ENCODE results near the gene APBB2.
"Not testable (repeated sequence)": the region's sequence is repeated elsewhere in the genome, so short reads cannot be mapped to it uniquely, and the experiment has no call there.

APBB2 gene

DNA sequence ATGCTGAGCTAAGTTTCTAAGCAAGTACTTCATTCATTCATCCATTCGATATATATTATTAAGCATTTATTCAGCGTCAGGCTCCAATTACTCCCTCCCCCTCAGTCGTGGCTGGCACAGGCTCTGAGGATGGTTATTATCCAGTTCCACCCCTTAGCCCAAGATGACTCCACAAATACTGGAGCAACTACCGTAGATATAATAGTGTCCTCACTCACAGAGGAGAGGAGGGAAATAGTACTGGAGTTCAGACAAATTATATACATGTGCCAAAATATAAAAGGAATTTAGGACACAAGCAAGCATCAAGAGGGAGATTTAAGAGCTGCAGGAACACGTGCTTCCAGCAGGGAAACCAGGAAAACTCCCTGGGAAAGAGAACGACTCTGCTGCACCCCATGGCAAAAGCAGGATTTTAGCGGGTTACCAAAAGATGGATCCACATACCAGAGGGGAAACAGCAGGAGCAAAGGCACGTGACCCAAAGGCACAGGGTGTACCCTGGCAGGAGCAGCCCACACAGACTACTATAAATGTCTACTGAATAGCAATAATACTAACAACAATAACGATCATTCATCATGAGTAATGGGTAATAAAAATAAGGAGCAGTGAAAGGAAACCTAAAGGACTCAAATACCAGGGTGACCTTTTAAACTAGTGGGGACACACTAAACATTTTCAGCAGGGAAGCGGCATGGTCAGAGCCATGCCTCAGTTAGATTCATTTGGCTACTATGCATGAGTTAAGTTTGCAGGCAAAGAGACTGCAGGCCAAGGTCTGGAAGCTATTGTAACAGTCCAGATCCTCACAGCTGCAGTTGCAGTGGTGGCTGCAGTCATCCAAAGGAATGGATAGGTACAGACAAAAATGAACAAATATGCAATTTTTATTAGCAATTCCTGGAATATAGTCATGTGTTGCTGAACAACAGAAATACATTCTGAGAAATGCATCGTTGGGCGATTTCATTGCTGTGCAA lies 153.7 kb downstream of the APBB2 start:
- DNase-seq (ENCODE audit: low read depth), result no peak

GRCh38 chr4:41059411-41059810 lies 154.9 kb downstream of the APBB2 start:
- not testable (repeated sequence) for DNase-seq (ENCODE audit: low read depth)

DNA sequence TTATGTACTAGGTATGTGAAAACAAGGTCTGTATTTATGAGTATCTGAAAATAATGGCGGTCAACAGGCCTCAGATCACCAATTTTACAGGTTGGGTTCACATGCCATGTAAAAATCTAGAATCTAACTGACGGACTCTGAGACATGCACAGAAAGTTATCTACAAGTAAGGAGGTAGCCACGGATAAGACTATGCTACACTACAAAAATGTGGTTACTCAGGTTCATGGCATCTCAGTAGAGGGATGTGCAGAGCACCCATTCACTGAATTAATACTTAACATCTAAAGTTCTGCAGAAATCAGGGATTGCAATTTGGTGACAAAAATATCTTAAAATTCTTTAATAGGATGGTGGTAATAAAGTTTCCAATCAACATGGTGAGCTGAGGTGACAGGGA lies 155.9 kb downstream of the APBB2 start:
- DNase-seq (ENCODE audit: low read depth), result no peak

DNA sequence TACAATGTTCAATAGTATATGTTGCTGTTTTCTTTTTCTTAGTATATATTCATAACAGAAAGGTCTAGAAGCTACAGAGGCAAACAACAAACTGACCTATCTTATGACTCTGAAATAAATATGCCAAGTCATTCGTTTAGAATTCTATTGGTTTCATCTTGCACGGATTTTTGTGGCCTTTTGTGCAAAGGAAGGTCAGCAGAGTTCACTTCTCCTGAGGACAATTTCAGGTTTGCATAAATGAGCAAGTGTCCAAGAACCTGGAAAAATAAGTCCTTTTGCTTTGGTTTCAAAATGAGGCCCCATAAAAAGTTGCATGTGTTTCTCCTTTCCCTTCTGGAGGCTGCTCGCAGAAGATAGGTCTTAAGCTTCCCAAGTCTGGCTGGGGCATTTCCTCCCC lies 156.9 kb downstream of the APBB2 start:
- DNase-seq (ENCODE audit: low read depth), result no peak

GRCh38 chr4:41052287-41052686 lies 162.1 kb downstream of the APBB2 start:
- no peak for DNase-seq (ENCODE audit: low read depth)

DNA sequence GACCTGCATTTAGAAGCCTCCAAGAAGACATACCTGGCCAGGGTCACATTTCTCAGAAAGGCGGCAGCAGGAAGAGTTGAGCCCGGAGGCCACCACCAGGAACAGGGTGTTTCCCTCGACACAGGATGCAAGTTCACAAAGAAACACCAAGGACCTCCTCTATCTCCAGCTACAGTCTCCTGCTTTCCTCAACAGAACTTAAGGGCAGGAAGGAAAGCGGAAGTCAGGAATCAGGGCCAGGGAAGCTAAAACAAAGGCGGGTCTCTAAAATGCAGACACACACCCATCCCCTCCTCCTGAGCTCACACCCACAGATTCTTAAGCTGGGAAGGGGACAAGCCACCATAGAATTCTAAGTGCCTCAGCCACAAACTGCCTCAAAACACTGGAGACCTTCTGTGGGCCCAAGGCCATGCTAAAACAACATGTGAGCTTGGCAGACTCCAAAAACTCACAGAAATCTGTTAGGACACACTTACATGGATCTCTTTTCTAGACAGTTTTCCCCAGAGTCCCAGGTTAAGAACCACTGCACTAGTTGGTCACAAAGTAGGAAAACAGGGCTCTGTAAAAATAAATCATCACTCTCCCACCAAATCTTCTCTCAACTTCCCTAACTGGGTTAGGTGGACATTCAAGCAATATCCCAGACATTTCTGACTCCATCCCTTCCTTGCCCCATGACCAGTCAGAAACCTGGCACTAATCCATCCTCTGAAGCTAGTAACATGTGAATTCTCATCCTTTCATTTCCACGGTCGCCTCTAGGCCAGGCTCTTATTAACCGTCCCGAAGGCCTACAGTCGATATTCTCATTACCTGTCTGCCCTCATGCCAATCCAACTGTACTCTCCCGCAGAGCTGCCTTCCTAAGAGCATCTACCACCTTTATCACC lies 163.2 kb downstream of the APBB2 start:
- no peak for DNase-seq (ENCODE audit: low read depth)

- no peak for DNase-seq (ENCODE audit: low read depth)
These were observed 164.2 kb downstream of the APBB2 start for GRCh38 chr4:41050116-41050515.

GRCh38 chr4:41049176-41049575 lies 165.2 kb downstream of the APBB2 start:
- DNase-seq (ENCODE audit: low read depth), result not testable (repeated sequence)

GRCh38 chr4:41044791-41045190 lies 169.6 kb downstream of the APBB2 start:
- DNase-seq (ENCODE audit: low read depth), result no peak

- no peak for DNase-seq (ENCODE audit: low read depth)
These were observed 170.2 kb downstream of the APBB2 start for GRCh38 chr4:41044165-41044564.

GRCh38 chr4:41043465-41043864 lies 170.9 kb downstream of the APBB2 start:
- DNase-seq (ENCODE audit: low read depth), result no peak

DNA sequence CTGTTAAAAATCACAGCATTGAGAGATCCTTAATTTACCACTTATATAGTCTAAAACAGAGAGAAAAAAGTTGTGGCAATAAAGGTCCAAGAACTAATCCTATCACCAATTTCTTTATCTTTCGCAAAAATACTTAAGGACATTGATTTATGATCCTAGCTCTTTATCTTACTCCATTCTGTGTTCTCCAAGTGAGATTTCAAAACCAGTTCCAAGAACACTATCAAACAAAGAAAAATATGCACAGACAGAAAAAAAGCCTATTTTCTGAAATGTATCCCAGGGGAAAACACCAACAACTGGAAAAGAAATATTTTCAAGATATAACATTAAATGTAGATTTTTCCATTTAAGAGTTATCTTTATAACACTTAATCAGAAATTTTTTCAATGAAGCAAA lies 172.8 kb downstream of the APBB2 start:
- no peak for DNase-seq (ENCODE audit: low read depth)

- DNase-seq (ENCODE audit: low read depth), result no peak
These were observed 175.0 kb downstream of the APBB2 start for GRCh38 chr4:41039317-41039716.

DNA sequence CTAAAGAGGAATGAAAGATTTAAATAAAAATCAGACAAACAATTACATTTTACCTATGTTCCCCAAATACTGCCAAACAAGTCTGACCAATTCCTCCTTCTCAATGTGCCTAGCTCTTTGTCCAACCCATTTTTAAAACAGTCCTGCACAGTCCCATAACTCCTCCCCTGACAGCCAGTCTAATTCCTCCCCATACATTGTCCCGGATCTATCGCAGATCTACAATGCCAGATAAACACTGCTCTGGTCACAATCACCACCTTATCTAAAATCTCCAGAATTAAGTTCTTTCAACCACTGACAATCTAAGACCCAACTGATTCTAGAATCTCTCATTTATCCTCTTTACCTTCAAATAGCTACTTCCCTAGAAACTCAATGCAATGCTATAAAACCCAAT lies 176.0 kb downstream of the APBB2 start:
- no peak for DNase-seq (ENCODE audit: low read depth)

DNA sequence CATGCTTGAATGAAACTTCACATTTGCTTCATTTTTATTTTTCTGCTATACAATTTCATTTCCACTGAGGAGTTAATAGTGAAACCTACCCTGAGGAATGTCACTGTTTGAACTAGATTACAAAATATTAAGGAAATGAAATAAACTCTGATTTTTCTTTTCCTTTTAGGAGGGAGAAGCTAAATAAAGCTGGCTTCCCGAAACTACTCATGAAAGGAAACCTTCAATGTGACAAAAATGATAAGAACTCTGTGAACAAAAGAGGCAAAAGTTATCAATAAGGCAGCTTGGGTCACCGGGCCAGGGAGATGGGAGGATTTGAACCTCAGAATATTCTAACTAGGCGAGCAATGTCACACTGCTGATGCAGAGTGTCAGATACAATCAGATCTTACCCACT lies 185.2 kb downstream of the APBB2 start:
- DNase-seq (ENCODE audit: low read depth), result no peak

- no peak for DNase-seq (ENCODE audit: low read depth)
These were observed 185.8 kb downstream of the APBB2 start for GRCh38 chr4:41028392-41029076.

GRCh38 chr4:41026971-41027370 lies 187.4 kb downstream of the APBB2 start:
- DNase-seq (ENCODE audit: low read depth), result no peak

DNA sequence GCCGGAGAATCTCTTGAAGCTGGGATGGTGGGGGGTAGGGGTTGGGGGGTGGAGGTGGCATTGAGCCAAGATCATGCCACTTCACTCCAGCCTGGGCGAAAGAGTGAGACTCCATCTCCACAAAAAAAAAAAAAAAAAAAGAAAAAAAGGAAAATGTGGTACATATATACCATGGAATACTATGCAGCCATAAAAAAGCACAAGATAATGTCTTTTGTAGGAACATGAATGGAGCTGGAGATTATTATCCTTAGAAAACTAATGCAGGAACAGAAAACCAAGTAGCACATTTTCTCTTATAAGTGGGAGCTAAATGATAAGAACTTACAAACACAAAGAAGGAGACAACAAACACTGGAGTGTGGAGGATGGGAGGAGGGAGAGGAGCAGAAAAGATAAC lies 188.5 kb downstream of the APBB2 start:
- no peak for DNase-seq (ENCODE audit: low read depth)

DNA sequence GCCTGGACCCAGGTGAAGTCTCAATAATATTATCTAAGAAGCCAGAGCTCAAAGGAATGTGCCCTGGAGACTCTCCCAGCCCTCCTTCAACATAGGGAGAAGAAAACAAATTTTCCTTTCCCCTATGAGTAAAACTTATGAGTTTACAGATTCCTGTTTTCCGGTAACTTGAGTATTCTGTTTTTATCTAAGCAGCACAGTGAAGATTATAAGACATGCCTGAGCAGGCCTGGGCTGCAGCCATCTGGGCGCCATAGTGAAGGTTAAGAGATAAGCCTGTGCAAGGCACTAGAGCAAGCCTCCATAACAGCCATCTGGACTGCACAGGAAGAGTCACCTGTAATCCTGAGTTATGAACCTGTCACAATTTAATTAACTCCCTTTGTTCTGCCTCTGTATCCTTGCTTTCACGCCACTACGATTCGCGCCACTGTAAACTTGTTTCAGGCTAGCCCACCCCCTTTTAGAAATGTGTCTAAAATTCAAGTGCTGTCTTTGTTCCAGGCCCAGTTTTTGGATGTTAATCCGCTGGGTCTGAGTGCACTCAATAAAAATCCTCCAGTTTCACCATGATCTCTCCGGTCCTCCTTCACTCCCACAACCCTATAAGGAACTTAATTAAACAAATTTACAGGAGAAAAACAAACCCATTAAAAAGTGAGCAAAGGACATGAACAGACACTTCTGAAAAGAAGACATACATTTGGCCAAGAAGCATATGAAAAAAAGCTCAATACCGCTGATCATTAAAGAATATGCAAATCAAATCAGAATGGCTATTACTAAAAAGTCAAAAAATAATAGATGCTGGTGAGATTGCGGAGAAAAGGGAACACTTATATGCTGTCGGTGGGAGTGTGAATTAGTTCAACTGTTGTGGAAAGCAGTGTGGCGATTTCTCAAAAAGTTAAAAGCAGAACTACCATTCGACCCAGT lies 189.5 kb downstream of the APBB2 start:
- no peak for DNase-seq (ENCODE audit: low read depth)

DNA sequence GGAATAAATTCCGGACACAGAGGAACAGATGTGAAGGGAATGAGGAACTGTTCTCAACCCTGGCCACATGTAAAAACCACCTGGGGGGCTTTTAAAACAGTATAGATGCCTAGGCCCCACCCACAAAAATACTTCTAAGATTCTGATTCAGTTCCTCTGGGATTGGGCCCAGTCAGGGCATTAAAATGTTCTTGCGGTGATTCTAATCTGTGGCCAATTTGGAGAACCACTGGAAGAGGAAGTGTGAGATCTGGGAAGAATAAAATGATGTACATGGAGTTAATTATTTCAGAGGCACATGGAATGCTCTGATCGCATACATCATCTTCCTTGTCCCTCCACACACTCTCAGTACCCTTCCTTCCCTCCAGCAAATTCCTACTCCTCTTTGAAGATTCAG lies 192.2 kb downstream of the APBB2 start:
- no peak for DNase-seq (ENCODE audit: low read depth)

GRCh38 chr4:41015016-41015675 lies 199.2 kb downstream of the APBB2 start:
- DNase-seq (ENCODE audit: low read depth), result no peak

All from stimulated activated CD8-positive, alpha-beta memory T cell treated with anti-CD3 and anti-CD28 coated beads, Interleukin-15, amount 100 ng/mL, for 1 hour (primary cell).